GM18508 (cell line): ENCODE results near the gene TPH2.

ENCODE experiments used
- ATAC-seq: cut with Tn5 transposase; IDR thresholded peaks from one replicate; pipeline ENCODE4 v1.9.1; 2021; ENCODE audit warnings: moderate number of reproducible peaks; ENCODE audit not compliant: insufficient read depth, unreplicated experiment

The TPH2 gene

DNA sequence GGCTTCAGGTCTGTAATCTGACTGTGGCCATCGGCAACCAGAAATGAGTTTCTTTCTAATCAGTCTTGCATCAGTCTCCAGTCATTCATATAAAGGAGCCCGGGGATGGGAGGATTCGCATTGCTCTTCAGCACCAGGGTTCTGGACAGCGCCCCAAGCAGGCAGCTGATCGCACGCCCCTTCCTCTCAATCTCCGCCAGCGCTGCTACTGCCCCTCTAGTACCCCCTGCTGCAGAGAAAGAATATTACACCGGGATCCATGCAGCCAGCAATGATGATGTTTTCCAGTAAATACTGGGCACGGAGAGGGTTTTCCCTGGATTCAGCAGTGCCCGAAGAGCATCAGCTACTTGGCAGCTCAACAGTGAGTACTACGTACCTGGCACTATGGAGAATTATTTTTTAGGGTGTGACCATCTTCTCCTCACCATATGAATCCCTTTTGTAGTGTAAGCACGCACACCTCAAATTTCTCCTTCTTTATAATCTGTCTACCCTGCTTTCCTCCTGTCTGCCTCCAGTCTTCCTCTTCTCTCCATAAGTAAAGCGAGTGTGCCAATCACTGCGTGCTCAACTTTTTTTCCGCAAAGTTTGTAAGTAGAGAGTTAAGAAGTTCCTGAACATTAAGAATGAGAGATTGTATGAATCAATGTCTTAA lies at the start of gene TPH2:
Gene TPH2 (plus strand): TSS at position 118 of the 658 bp plus-strand sequence. CDS start 142 bp downstream, at position 260.
- peak; percentile 50 for ATAC-seq

DNA sequence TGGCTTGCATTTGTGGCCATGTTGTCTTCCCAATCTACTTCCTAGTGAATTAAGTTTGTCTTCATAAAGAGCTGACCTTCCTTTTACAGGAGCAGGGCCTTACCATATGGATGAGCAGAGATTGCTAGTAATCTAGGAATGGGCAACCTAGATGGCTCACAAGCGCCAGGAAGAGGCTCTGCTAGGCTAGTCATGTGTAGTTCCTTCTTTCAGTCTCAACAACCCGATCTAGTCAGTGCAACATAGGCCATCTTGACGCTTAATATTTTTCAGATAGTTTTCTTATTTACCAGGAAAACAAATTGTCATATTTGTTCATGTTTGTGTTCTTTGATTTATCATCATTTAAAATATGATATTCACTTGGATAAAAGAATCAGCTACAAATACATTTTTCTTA lies 48.2 kb upstream of the TPH2 start:
- no peak for ATAC-seq

DNA sequence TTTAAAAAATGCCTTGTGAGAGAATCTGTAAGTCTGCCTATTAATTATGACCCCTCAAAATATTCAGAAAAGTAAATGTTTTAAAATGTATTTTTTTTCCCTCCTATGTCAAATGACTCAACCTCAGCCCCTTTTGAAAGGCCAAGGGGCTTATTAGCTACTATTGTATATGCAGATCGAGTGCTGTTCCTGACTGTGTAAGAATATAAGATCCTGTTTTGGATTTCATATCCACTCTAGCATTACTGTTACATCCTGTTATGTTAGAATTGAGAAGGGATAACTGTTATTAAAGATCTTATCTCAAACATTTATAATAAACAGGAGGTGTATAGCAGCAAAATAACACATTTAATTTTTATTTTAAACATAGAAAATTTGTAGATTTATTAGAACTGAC lies 46.6 kb upstream of the TPH2 start:
- ATAC-seq = no peak

DNA sequence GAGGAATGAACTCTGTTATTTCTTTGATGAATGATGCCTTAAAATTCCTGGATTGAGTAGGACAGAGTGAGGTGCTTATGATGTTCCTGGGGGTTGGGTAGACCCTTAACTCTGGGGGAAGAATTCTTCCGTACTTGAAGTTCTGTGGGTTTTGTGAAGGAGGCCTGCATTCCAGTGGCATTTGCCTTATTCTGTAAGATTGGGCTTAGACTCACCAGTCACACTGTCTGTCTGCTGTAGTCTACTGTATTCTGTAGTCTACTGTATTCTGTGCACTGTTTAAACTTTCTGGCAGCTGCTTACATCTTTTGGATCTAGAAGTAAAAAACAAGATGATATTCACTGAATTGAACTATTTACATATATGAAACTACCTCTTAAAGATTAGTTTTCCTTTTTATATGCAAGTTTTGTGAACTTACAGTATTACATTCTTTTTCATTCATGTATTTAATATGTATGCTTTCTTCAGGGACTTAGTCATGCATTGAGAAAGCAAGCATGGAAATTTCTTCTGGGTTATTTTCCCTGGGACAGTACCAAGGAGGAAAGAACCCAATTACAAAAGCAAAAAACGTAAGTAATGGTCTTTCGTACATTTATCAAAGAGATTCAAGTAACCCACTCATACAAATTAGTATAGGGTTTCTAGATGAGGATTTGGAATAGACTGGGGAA lies 42.3 kb upstream of the TPH2 start:
- no peak for ATAC-seq

DNA sequence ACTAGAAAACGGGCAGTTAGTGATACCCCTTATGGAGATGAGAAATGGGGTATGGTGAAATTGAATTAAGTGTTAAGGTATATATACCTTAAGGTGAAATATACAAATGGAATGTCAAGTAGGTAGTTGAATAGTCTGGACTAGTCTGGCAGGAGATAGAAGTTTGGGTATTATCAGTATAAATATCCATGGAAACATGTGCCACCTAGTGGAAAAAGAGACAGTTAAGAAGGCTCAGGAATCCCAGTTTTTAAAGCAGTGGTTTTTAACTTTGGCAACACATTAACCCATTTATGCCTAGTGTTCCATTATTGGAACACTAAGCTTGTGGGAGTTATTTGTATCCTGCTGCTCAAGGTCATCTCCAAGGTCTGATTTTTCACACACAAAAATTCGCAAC lies 38.6 kb upstream of the TPH2 start:
- ATAC-seq = no peak

DNA sequence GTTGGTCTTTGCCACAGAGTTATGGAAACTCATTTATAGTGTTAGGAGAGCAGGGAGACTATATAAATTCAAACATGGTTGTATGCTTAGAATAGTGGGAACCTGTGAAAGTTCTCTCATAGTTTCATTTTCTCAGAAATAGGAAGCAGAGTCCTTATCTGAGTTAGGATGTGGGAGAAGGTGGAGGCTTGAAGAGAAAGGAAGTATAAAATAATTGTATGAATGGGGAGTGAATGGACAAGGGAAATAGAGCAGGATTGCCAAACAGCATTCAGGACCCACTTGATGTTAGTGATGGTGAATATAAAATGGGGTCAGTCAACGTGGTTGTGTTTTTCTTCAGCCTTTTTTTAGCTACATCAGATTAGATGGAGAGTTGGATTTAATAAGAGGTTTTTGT lies 34.0 kb upstream of the TPH2 start:
- no peak for ATAC-seq

DNA sequence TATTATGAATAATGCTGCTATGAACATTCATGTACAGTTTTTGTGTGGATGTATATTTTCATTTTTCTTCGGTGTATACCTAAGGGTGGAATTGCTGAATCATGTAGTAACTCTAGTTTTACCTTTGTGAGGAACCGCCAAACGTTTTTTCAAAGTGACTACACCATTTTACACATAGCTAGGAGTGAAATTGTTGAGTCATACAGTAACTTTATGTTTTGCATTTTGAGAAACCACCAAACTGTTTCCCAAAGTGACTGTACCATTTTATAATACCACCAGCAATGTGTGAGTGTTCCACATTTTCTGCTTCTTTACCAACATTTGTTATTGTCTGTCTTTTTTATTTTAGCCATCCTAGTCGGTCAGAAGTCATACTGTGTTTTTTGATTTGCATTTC lies 3.1 kb upstream of the TPH2 start:
- ATAC-seq = peak; percentile 85

DNA sequence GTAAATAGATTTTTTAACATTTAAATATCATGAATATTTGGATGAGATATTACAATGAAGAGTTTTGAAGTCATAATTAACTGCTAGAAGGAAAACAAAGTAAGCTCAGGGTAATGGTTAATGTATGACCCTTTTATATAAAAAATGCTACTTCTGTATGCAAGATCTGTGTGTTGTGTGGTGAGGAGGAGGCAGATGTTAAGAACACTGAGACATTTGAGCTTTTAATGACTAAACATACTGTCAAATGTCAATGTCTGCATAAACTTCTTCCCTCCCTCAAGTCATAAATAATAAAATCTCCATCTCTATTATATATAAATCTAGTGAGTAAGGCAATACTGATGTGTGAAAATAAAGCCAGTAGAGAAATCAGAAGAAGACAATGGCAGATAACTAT lies 1.4 kb downstream of the TPH2 start:
- ATAC-seq = no peak

DNA sequence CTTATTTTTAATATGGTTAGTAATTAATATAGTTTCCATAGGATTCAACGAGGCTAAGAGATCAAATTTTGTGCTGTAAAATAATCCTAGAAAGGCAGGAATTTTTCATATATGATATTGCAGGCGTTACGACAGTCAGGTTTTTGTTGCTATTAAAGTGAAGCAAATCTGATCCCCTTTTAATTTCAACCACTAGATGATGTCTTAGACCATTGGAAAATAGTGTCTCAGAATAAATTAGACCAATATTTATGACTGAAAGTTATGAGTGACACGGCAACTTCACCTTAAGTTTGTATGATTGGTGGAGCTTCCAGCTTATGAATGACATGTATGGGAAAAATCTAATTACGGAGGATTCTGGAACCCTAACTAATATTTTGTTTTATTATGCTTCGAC lies 2.5 kb downstream of the TPH2 start:
- ATAC-seq = no peak

DNA sequence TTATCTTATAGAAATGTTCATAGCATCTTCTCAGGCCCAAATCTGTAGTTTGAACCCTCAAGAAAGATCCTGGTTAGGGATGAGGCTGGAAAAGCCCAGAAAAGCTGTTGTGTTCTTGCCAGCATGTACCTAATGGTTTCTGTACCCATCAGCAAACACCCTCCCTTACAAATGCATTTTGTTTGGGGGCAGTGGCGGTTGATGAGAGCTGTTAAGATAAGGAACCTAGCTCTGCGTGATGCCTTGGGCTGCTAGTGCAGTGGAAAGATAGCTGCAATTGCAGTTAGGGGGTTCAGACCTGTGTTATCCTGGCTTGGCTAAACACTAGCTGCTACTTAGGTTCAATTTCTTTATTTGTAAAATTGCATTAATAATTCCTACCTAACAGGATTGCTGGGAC lies 3.6 kb downstream of the TPH2 start:
- no peak for ATAC-seq

DNA sequence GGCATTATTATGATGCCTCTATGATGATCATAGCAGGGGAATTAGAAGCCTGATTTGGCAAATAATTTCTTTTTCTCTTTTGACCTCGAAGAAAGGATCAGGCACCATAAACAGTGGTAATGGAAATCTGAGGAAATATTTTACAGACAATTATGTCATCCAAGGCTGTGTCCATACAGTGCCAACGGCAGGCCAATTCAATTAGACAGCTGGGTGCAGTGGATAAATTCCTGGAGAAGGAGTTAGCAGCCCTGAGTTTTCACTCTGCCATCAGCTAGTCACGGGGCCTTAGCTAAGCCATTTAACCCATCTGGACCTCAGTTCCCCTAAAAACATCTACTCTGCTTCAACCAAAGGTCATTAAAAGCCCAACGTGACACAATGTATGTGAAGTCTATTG lies 4.1 kb downstream of the TPH2 start:
- ATAC-seq = no peak

DNA sequence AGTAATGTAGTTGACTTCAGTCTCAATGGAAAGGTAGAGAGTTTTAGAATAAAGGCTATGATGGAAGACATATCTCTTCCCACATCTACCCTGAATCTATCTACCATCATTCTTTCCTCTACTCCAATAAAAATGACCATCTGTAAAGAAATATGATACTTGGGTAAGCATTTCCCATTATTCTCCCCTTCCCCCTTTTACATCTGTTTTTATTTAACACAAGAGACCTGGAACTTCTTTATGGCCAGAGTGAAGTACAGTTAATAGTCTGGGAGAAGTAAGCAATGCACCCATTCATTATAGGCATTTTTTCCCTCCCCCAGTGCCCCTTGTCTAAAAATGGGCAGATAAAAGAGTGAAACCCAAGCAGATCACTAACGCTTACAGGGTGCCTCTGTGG lies 6.5 kb downstream of the TPH2 start:
- no peak for ATAC-seq

DNA sequence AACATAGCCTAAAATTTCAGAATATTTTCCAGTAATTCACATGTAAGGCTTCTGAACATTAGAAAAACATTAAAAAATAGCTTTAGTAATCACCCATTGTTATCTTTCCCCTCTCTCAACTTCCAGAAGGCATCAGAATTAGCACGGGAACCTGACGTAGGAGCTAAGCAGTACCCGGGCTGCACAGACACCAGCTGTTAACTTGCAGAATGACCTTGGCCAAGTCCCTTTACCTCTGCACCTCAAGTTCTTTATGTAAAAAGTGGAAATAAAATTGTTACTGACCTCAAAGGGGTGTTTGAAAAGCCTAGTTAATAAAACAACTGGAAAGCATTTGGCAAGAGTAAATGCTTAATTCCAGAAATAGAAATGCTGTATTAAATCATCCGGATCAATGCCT lies 7.2 kb downstream of the TPH2 start:
- no peak for ATAC-seq

DNA sequence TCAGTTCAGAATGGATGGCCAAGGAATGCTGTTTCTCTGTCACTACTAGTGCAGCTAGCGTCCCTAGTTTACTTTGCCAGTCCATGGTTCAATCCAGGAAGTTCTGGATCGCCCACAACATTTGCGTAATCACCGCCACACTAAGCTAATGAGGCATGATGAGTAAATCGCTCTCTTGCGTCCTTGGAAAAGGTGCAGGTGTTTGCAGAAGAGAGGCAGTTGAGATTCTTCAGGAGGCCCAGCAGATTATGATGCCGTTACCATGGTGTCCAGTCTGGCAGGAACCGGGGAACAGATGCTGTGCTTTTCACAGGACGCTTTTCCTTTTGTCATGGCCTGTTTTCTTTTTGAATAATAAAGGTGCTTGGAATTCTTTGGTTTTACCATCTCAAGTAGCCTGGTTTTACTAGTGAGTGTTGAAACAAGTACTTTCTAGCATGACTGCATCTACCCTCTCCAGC lies 9.0 kb downstream of the TPH2 start:
- no peak for ATAC-seq

DNA sequence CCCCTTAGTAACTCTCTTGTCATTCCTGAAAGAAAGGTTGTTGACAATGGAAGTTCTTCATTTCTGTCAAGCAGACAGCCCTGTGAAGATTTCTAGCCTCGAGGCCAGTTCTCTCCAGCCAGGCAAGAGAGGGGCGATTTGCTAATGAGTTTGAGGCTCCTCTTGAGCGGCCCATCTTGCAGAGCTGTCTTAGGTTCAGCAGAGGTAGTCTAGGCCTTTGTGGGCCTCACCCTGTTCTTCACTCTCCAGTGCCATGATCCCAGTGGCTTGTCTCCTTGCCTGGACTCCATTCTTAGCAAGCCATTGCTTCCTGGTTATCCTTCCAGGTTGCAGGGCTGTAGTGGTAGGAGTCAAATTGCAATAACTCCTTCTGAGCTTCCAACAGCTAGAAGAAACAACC lies 9.7 kb downstream of the TPH2 start:
- ATAC-seq = no peak

DNA sequence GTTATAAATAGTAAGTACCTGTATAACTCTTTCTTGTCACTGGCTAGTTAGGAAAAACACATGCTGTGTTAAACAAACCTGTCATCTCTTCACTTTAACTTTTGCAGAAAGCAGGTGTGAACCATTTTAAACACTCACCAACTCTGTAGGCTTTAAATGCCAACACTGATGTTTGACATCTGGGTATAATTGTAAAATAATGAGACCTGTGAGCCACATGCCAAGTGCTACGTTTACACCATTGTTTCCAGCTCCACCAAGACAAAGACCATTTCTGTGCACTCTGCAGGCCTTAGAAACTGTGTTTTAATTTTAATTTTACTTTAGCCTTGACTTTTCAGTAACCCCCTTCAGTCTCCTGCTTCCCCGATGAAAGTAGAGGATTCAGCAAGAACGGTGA lies 11.0 kb downstream of the TPH2 start:
- ATAC-seq = no peak

DNA sequence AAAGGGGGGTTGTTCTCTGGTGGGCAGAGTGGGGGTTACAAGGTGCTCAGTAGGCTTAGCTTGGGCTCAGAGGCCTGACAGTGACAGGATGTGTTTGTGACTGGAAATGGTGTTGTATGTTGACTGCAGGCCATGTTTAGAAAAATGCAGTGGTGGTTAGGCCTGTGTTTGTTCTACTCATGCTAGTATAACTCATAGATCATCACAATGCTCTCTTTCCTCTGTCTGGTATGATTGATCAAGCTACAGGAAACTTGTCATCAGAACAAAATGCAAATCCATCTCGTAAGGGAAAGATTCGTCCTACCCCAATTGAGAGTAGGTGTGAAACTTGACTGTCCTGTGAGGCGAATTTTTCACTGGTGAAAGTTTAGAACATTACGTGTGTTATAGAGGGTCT lies 11.8 kb downstream of the TPH2 start:
- ATAC-seq = no peak

DNA sequence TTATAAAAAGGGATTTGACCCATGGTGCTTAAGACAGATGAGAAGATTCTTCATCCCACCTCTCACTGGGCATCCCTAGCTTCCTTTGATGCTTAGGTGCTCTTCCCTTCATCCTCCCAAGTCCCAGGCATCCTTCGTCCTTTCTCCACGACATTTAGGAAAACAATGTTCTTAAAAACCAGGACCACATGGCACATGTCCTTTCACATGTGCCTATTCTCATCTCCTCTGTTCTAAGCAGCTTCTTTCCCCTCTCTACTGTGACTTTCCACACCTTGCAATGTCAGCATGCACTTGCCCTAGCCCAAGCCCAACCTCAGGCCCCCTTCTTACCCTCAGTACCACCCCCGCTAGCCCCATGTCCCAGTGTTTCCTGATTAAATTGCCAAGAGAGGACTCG lies 12.2 kb downstream of the TPH2 start:
- no peak for ATAC-seq

DNA sequence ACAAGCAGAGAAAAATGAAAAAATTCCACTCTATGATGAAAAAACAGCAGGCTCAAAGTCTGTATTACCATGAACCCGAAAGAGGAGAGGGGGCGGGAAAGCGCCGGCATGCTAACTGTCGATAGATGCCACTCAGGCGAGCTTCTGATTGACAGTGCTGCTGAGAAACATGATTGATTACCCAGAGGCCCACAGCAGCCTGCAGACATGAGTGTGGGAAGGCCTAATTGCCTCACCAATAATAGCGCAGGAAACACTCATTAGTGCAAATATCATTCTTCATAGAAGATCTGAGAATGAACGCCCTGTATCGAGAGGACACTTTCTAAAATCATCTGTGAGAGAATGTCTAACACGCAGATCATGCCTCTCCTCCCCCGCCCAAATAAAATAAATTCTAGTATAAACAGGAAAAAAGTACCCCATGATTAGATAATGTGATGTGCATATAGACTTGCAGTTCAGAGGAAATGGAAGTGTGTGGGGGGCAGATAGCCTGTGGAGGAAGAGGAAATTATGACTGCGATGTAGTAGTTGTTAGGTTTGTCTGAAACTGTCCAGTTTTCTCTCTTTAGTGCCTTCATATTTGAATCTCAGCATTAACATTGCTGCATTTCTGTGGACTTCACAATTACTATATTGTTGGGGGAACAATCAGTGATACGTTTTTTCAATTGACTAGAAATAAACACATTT lies 15.6 kb downstream of the TPH2 start:
- no peak for ATAC-seq

DNA sequence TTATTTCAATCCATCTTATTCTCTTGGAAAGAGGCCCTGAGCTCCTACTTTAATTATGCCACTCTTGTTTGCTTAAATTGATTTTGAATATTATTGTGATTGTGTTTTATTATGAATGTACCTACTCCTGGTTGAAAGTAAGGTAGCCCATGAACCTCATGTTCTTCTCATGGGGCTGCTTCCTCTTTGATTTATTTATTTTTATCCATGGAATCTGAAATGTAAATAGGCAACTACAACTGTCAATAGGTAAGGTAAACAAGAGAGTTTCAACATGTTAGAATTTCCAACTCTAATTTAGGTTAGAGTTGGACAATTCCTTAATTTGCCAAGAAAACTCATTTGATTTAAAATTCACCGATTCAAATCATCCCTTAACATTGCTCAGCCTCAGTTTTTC lies 16.2 kb downstream of the TPH2 start:
- ATAC-seq = no peak

DNA sequence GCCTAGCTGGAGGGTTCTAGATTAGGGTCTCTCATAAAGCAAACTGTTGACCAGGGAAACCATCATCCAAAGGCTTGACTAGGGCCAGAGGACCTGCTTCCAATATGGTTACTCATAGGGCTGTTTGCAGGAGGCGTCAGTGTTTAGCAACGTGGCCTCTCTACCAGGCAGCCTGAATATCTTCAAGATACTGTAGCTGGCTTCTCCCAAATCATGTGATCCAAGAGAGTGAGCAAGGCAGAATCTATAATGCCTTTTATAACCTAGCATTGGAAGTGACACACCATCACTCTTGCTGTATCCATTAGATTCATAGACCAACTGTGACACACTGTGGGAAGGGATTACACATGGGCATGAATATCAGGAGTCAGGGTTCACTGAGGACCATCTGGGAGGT lies 17.3 kb downstream of the TPH2 start:
- ATAC-seq = no peak

DNA sequence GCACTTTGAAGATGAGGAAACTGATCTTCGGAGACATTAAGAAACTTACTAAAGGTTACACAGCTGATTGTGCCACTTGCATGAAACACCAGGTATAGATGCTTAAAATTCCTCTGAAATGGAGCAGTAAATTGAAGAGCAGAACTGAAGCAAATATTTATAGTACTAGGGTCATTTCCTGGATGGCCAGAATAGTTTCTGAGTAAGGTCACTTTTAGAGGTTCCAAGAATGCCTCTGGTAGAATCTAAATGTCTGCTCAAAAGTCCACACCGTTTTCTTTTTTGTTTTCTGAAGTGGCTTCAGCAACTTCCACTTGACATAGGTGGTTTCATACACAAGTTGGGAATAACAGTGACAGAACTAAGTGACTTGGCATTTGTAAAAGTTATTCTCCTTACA lies 19.4 kb downstream of the TPH2 start:
- no peak for ATAC-seq
